IMR-90 (cell line): Measurements from ENCODE around the gene KCP. TPM values are rescaled to one million over a fixed set of nuclear protein-coding genes. Genes with fewer than 3 reads are reported as not detected.

ENCODE experiments used
- ATAC-seq: fragments of 200-7000 bp; cut with Tn5 transposase; 2 replicates; pipeline ENCODE4 v1.9.1; 2020; ENCODE audit warnings: low read depth, mild to moderate bottlenecking, moderate library complexity
- BruUV-seq: library from RNA; stranded (reverse); fragments of 400-500 nt; replicated peaks from 2 replicates; lab custom pipeline; 2021; lab: Mats Ljungman, UMichigan
- CTCF ChIA-PET: fragments of 300-600 bp; formaldehyde crosslinking; extraction: SDS; loops from one replicate; lab custom pipeline; 2021; ENCODE audit warnings: antibody characterized with exemption; lab: Yijun Ruan, JAX
- POLR2A ChIA-PET: fragments of 300-600 bp; sonication (Branson Sonifier 250); formaldehyde crosslinking; loops from one replicate; lab custom pipeline; 2022; ENCODE audit warnings: antibody characterized with exemption; ENCODE audit not compliant: unreplicated experiment; lab: Charles Lee
- DNase-seq: peaks from one replicate; pipeline ENCODE4 v3.0.0; 2013
- H2AFZ ChIP-seq: replicated peaks from 2 replicates; pipeline ENCODE3; 2013; ENCODE audit warnings: low read length, mild to moderate bottlenecking; ENCODE audit not compliant: poor library complexity
- H2AK5ac ChIP-seq: 2 replicates; pipeline ENCODE4 v1.6.1; 2013; ENCODE audit warnings: low read depth, low read length, inconsistent platforms
- H2AK9ac ChIP-seq: replicated peaks from 2 replicates; pipeline ENCODE3; 2013; ENCODE audit warnings: mild to moderate bottlenecking, low read depth, low read length, moderate library complexity; ENCODE audit not compliant: poor library complexity
- H2BK120ac ChIP-seq: 2 replicates; pipeline ENCODE4 v1.6.1; 2013; ENCODE audit warnings: low read depth, low read length, inconsistent platforms
- H2BK15ac ChIP-seq: 3 replicates; pipeline ENCODE4 v1.6.1; 2013; ENCODE audit warnings: low read depth, low read length, inconsistent platforms
- H2BK20ac ChIP-seq: 2 replicates; pipeline ENCODE4 v1.6.1; 2013; ENCODE audit warnings: low read depth, mild to moderate bottlenecking, inconsistent platforms, low read length, moderate library complexity
- H2BK5ac ChIP-seq: 2 replicates; pipeline ENCODE4 v1.6.1; 2013; ENCODE audit warnings: mild to moderate bottlenecking, low read depth, low read length, inconsistent platforms; ENCODE audit not compliant: poor library complexity, severe bottlenecking
- H3K14ac ChIP-seq: replicated peaks from 2 replicates; pipeline ENCODE4 v1.6.1; 2013; ENCODE audit warnings: low read depth, low read length, inconsistent platforms
- H3K18ac ChIP-seq: 2 replicates; pipeline ENCODE4 v1.6.1; 2013; ENCODE audit warnings: low read depth, low read length, control low read depth
- H3K23ac ChIP-seq: 2 replicates; pipeline ENCODE4 v1.6.1; 2013; ENCODE audit warnings: low read depth, low read length, inconsistent platforms
- H3K27ac ChIP-seq: 2 replicates; pipeline ENCODE4 v1.5.1; 2013; ENCODE audit warnings: mild to moderate bottlenecking, control low read depth, low read length; ENCODE audit not compliant: insufficient read depth
- H3K27me3 ChIP-seq: 2 replicates; pipeline ENCODE4 v1.6.1; 2013; ENCODE audit warnings: low read length; ENCODE audit not compliant: control insufficient read depth, insufficient read depth
- H3K36me3 ChIP-seq: 2 replicates; pipeline ENCODE4 v1.6.1; 2013; ENCODE audit warnings: low read length, mixed read lengths; ENCODE audit not compliant: control insufficient read depth, insufficient read depth
- H3K4ac ChIP-seq: 2 replicates; pipeline ENCODE4 v1.6.1; 2013; ENCODE audit warnings: low read depth, low read length, inconsistent platforms
- H3K4me1 ChIP-seq: 2 replicates; pipeline ENCODE4 v1.6.1; 2013; ENCODE audit warnings: low read length, mixed read lengths; ENCODE audit not compliant: control insufficient read depth, insufficient read depth
- H3K4me2 ChIP-seq: 2 replicates; pipeline ENCODE4 v1.6.1; 2013; ENCODE audit warnings: low read depth, mild to moderate bottlenecking, control low read depth, low read length, moderate library complexity
- H3K4me3 ChIP-seq: 2 replicates; pipeline ENCODE4 v1.5.1; 2013; ENCODE audit warnings: low read depth, mild to moderate bottlenecking, control low read depth, low read length, moderate library complexity; ENCODE audit not compliant: insufficient read depth
- H3K56ac ChIP-seq: 2 replicates; pipeline ENCODE4 v1.6.1; 2013; ENCODE audit warnings: low read length, inconsistent platforms; ENCODE audit not compliant: insufficient read depth; ENCODE audit errors: extremely low read depth
- H3K79me1 ChIP-seq, 2 experiments: 2 replicates each; pipeline ENCODE4 v1.6.1; 2013; ENCODE audit warnings: low read length in 2 of 2, inconsistent platforms in 1 of 2, low read depth in 1 of 2
- H3K9ac ChIP-seq: 2 replicates; pipeline ENCODE4 v1.6.1; 2013; ENCODE audit warnings: low read depth, low read length, control low read depth
- H3K9me1 ChIP-seq: 2 replicates; pipeline ENCODE4 v1.6.1; 2013; ENCODE audit warnings: low read length, inconsistent platforms; ENCODE audit not compliant: insufficient read depth
- H3K9me3 ChIP-seq: 2 replicates; pipeline ENCODE4 v1.6.1; 2013; ENCODE audit warnings: low read length; ENCODE audit not compliant: control insufficient read depth, insufficient read depth
- H4K20me1 ChIP-seq: 2 replicates; pipeline ENCODE4 v1.6.1; 2013; ENCODE audit warnings: low read length, inconsistent platforms; ENCODE audit not compliant: insufficient read depth
- H4K5ac ChIP-seq: 2 replicates; pipeline ENCODE4 v1.6.1; 2013; ENCODE audit warnings: mild to moderate bottlenecking, low read depth, low read length, control low read depth
- H4K8ac ChIP-seq, 2 experiments: 2 replicates each; pipeline ENCODE4 v1.6.1; 2013; ENCODE audit warnings: low read depth in 2 of 2, low read length in 2 of 2, control low read depth in 1 of 2, inconsistent platforms in 1 of 2
- H4K91ac ChIP-seq: 2 replicates; pipeline ENCODE4 v1.6.1; 2013; ENCODE audit warnings: low read depth, low read length, inconsistent platforms; ENCODE audit not compliant: insufficient read depth
- BHLHE40 ChIP-seq: fragments of 150-350 bp; IDR thresholded peaks from 2 replicates; pipeline ENCODE4 v1.6.1; 2016; ENCODE audit warnings: mild to moderate bottlenecking, low read depth, low read length
- CEBPB ChIP-seq: IDR thresholded peaks from 2 replicates; pipeline ENCODE4 v1.6.1; 2012; ENCODE audit warnings: low read depth, low read length, improper control_type of control experiment
- CHD1 ChIP-seq: IDR thresholded peaks from 2 replicates; pipeline ENCODE4 v1.6.1; 2012; ENCODE audit warnings: low read depth, low read length, improper control_type of control experiment
- CTCF ChIP-seq: conservative IDR thresholded peaks from 2 replicates; pipeline ENCODE4 v1.5.1; 2012; ENCODE audit warnings: mild to moderate bottlenecking, low read depth, low read length, improper control_type of control experiment
- ELK1 ChIP-seq: fragments of 150-350 bp; IDR thresholded peaks from 2 replicates; pipeline ENCODE4 v1.6.1; 2016; ENCODE audit warnings: low read depth, mild to moderate bottlenecking, low read length, moderate library complexity, borderline replicate concordance
- FOS ChIP-seq: fragments of 150-350 bp; IDR thresholded peaks from 2 replicates; pipeline ENCODE4 v1.6.1; 2016; ENCODE audit warnings: low read depth, low read length
- MAFK ChIP-seq: IDR thresholded peaks from 2 replicates; pipeline ENCODE4 v1.6.1; 2012; ENCODE audit warnings: low read depth, low read length, improper control_type of control experiment
- MXI1 ChIP-seq: IDR thresholded peaks from 2 replicates; pipeline ENCODE4 v1.6.1; 2012; ENCODE audit warnings: low read depth, mild to moderate bottlenecking, low read length, moderate library complexity, borderline replicate concordance
- NFE2L2 ChIP-seq: fragments of 150-350 bp; IDR thresholded peaks from 2 replicates; pipeline ENCODE4 v1.6.1; 2016; ENCODE audit warnings: low read depth, mild to moderate bottlenecking, low read length
- POLR2A ChIP-seq: IDR thresholded peaks from 2 replicates; pipeline ENCODE4 v1.6.1; 2012; ENCODE audit warnings: mild to moderate bottlenecking, low read depth, low read length
- RFX5 ChIP-seq: IDR thresholded peaks from 2 replicates; pipeline ENCODE4 v1.8.0; 2012; ENCODE audit warnings: low read depth, mild to moderate bottlenecking, low read length, moderate library complexity
- USF2 ChIP-seq: fragments of 150-350 bp; IDR thresholded peaks from 2 replicates; pipeline ENCODE4 v1.6.1; 2017; ENCODE audit warnings: mild to moderate bottlenecking, antibody characterized with exemption, low read length, low read depth
- WGBS, 2 experiments: methylation state at CpG; one replicate each; pipeline versions ENCODE4 v1.1.5 to v1.1.7; 2013; ENCODE audit warnings: missing lambda C conversion rate in 2 of 2; ENCODE audit not compliant: insufficient read length in 1 of 2; ENCODE audit errors: extremely low coverage in 2 of 2; 5-methylcytosine and 5-hydroxymethylcytosine counted together
- dilution Hi-C: fragments of 300-500 bp; cut with HindIII; formaldehyde crosslinking; loops from one replicate; pipeline ENCODE4 v1.14.3; 2018; ENCODE audit warnings: low sequenced_read_pairs; ENCODE audit not compliant: unreplicated experiment
- in situ Hi-C: fragments of 300-500 bp; cut with MboI; formaldehyde crosslinking; loops from 3 replicates; pipeline ENCODE4 v1.14.3; 2019; ENCODE audit warnings: low sequenced_read_pairs, inconsistent platforms, mixed read lengths
- intact Hi-C: fragments of 100-400 bp; cut with micrococcal nuclease; formaldehyde crosslinking; loops from 2 replicates; pipeline ENCODE4 v1.10.0; 2022
- polyA plus RNA-seq, 3 experiments: library from polyadenylated mRNA; depleted of rRNA; stranded (reverse); fragments of >200 nt; gene quantifications; 2 replicates each; pipeline ENCODE4 v1.2.3, GENCODE V29; 2012; ENCODE audit warnings: low replicate concordance in 1 of 3
- total RNA-seq: library from RNA; depleted of rRNA; stranded (reverse); fragments of >200 nt; gene quantifications from 2 replicates; pipeline ENCODE4 v1.2.3, GENCODE V29; 2012

Gene KCP
- total and polyA plus RNA-seq, 2 of the 4 experiments (the other 2 are of a cell fraction): 0.03 TPM; not detected in 1

GRCh38 chr7:128924707-128925588 is 14.4 kb upstream of the KCP start:
- POLR2A ChIA-PET: no interaction called here
- ATAC-seq (no peak), DNase-seq (no peak)
- H3K14ac ChIP-seq: no peak overlapping the region
- no peaks in the 10 kb centered on the region for H3K9me1 ChIP-seq
- no peak overlapping the region for H3K4me2 ChIP-seq
- H3K4me3 ChIP-seq: no peak overlapping the region
- no peaks in the 10 kb centered on the region for H3K4me1 ChIP-seq
- H3K56ac ChIP-seq: no peak overlapping the region
- H4K8ac ChIP-seq: no peak overlapping the region
- intact Hi-C loops: no loop called here
- in situ Hi-C loops: no loop called here
- no peak overlapping the region for H2AK5ac ChIP-seq
- H3K4ac ChIP-seq: no peak overlapping the region
- no peak overlapping the region for H3K18ac ChIP-seq
- BruUV-seq: no TSS peak
- no peak overlapping the region for H3K23ac ChIP-seq
- H4K20me1 ChIP-seq: no peaks in the 10 kb centered on the region
- no peak overlapping the region for H2BK20ac ChIP-seq
- no peak overlapping the region for H2AK9ac ChIP-seq
- H4K5ac ChIP-seq: no peak overlapping the region
- H2AFZ ChIP-seq: no peak overlapping the region
- H3K36me3 ChIP-seq: no peaks in the 10 kb centered on the region
- no peak overlapping the region for H3K27ac ChIP-seq
- H4K91ac ChIP-seq: no peak overlapping the region
- CTCF ChIA-PET: no interaction called here
- H3K27me3 ChIP-seq: peaks cover 60% of the 10 kb centered on the region
- H3K79me1 ChIP-seq: no peaks in the 10 kb centered on the region
- no peak overlapping the region for H2BK120ac ChIP-seq
- dilution Hi-C loops: no loop called here
- 80% methylated on average over 6 of the region's 8 CpGs; no CpG with 5 or more reads in 1 of the 2 experiments for WGBS, 2 experiments
- no peak overlapping the region for H2BK15ac ChIP-seq
- TF ChIP-seq MXI1: no peak
- TF ChIP-seq CTCF: no peak
- no peak for TF ChIP-seq CEBPB
- TF ChIP-seq RFX5: no peak
- TF ChIP-seq USF2: no peak
- TF ChIP-seq CHD1: no peak
- no peak for TF ChIP-seq BHLHE40
- no peak for TF ChIP-seq POLR2A
- no peak for TF ChIP-seq NFE2L2
- no peak for TF ChIP-seq ELK1
- no peak for TF ChIP-seq MAFK
- TF ChIP-seq FOS: no peak
- H3K9me3 ChIP-seq: no peaks in the 10 kb centered on the region
- no peak overlapping the region for H3K9ac ChIP-seq
- no peak overlapping the region for H2BK5ac ChIP-seq
